Psoas muscle (tissue), 8 donors: ENCODE data around the gene TBX6. TPM values are rescaled to one million over a fixed set of nuclear protein-coding genes. Genes with fewer than 3 reads are reported as not detected.
"Not testable (repeated sequence)": the region's sequence is repeated elsewhere in the genome, so short reads cannot be mapped to it uniquely, and the experiment has no call there.

Experiments
- ATAC-seq, 4 donors: fragments of 200-7000 bp; cut with Tn5 transposase; one replicate each; pipeline ENCODE4 v1.9.1; 2020; ENCODE audit warnings: moderate library complexity in 3 of 4, mild to moderate bottlenecking in 2 of 4
- DNase-seq, 2 donors: peaks; one replicate each; pipeline ENCODE4 v3.0.0-alpha.2; 2020
- H3K27ac ChIP-seq: fragments of 200-600 bp; one replicate; pipeline ENCODE4 v1.8.0; 2022
- H3K27me3 ChIP-seq, 3 donors: fragments of 200-600 bp in 1 of 3; one replicate each; pipeline versions ENCODE4 v1.6.1 to v1.8.0; 2013 to 2022; ENCODE audit warnings: low read length in 2 of 3, mild to moderate bottlenecking in 2 of 3, moderate library complexity in 1 of 3; ENCODE audit not compliant: insufficient read depth in 3 of 3
- H3K36me3 ChIP-seq, 2 donors: fragments of 200-600 bp in 1 of 2; one replicate each; pipeline versions ENCODE4 v1.6.1 to v1.8.0; 2013 to 2022; ENCODE audit warnings: low read depth in 1 of 2, mild to moderate bottlenecking in 1 of 2, moderate library complexity in 1 of 2; ENCODE audit not compliant: insufficient read depth in 1 of 2
- H3K4me1 ChIP-seq: fragments of 200-600 bp; one replicate; pipeline ENCODE4 v1.8.0; 2022
- H3K4me3 ChIP-seq: fragments of 200-600 bp; one replicate; pipeline ENCODE4 v1.8.0; 2022; ENCODE audit warnings: mild to moderate bottlenecking
- H3K9me3 ChIP-seq: fragments of 200-600 bp; one replicate; pipeline ENCODE4 v1.8.0; 2022
- WGBS, 3 donors: extraction: QIAGEN DNeasy Blood & Tissue Kit; methylation state at CpG; one replicate each; pipeline versions ENCODE4 v1.1.6 to v1.1.7; 2013; 5-methylcytosine and 5-hydroxymethylcytosine counted together
- intact Hi-C, 2 donors: fragments of 100-400 bp; cut with DNase I; formaldehyde crosslinking; loops; one replicate each; pipeline versions ENCODE4 v1.11.0 to v1.14.2; 2022
- polyA plus RNA-seq, 3 donors: library from polyadenylated mRNA; stranded (reverse); fragments of 200-250 nt; gene quantifications; one replicate each; pipeline ENCODE4 v1.2.3, GENCODE V29; 2013
- total RNA-seq, 4 donors: library from RNA; stranded (reverse); fragmentation: NEBNext Ultra II Directional in 2 of 4; extraction: Animal tissue kit (Norgen Biotek cat#: 25700) in 2 of 4; gene quantifications; one replicate each; pipeline versions ENCODE4 v1.2.1 to v1.2.4, GENCODE V29; 2021 to 2023
- TF ChIP-seq, protein P1 (sequence below): fragments of 200-600 bp; IDR thresholded peaks from one replicate; pipeline ENCODE4 v1.8.0; 2022; ENCODE audit warnings: antibody characterized with exemption
- donor health status: healthy with polysubstance abuse.
- donor health status: DM: no; HTN: no; CAD: no; lungs with moderate emphysema.
- donor health status: Bipolar disorder and iron deficiency.
- donor health status: healthy.
- donor health status: DM: yes; HTN: yes; CAD: no.
- donor health status: DM: no; HTN: no; CAD: no.
- donor health status: DM: no; HTN: no; CAD: no.
- donor health status: DM: yes; HTN: yes; CAD: no.

TBX6 gene
- total and polyA plus RNA-seq, 7 donors = 0.32 to 1.6 (median 0.76) TPM

GRCh38 chr16:30119428-30119827 is 27.7 kb upstream of the TBX6 start:
- Histone ChIP-seq H3K4me3 (no peak overlapping the region), H3K27me3 (no peaks in the 10 kb centered on the region), H3K27ac (no peak overlapping the region), H3K4me1 (peaks cover 16% of the 10 kb centered on the region), H3K9me3 (no peaks in the 10 kb centered on the region), H3K36me3 (peaks cover 0 to 67% of the 10 kb centered on the region in 2 donors)
- ATAC-seq = no peak
- WGBS, 3 donors = 92 to 94% (median 93%) methylated on average over 2 of the region's 2 CpGs
- TF ChIP-seq, protein P1, sequence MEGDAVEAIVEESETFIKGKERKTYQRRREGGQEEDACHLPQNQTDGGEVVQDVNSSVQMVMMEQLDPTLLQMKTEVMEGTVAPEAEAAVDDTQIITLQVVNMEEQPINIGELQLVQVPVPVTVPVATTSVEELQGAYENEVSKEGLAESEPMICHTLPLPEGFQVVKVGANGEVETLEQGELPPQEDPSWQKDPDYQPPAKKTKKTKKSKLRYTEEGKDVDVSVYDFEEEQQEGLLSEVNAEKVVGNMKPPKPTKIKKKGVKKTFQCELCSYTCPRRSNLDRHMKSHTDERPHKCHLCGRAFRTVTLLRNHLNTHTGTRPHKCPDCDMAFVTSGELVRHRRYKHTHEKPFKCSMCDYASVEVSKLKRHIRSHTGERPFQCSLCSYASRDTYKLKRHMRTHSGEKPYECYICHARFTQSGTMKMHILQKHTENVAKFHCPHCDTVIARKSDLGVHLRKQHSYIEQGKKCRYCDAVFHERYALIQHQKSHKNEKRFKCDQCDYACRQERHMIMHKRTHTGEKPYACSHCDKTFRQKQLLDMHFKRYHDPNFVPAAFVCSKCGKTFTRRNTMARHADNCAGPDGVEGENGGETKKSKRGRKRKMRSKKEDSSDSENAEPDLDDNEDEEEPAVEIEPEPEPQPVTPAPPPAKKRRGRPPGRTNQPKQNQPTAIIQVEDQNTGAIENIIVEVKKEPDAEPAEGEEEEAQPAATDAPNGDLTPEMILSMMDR = no peak
- intact Hi-C loops = no loop called here
- DNase-seq = no peak

DNA sequence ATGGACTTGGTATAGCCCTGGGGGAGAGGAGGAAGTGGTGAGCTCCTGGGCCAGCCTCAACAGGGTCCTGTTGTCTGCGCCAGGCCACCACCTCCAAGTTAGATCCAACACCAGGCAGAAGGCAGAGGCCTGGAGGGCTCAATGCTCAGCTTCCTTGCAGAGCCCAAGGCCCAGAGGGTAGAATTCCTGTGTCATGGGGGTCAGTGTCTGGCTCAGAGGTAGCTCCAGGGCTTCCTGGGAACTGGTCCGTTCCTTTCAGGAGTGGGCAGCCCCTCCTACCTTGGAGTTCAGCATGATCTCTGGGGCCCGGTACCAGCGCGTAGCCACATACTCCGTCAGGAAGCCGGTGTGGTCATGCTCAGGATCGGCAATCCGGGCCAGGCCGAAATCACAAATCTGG is 26.0 kb upstream of the TBX6 start:
- Histone ChIP-seq H3K27ac (no peak overlapping the region), H3K36me3 (peaks cover 0 to 71% of the 10 kb centered on the region in 2 donors), H3K4me3 (no peak overlapping the region), H3K27me3 (no peaks in the 10 kb centered on the region), H3K9me3 (no peaks in the 10 kb centered on the region), H3K4me1 (peaks cover 10% of the 10 kb centered on the region)
- intact Hi-C loops = no loop called here
- 91 to 97% (median 96%) methylated on average over 10 of the region's 10 CpGs for WGBS, 3 donors
- ATAC-seq (no peak), DNase-seq (no peak)
- TF ChIP-seq, protein P1 = no peak

DNA sequence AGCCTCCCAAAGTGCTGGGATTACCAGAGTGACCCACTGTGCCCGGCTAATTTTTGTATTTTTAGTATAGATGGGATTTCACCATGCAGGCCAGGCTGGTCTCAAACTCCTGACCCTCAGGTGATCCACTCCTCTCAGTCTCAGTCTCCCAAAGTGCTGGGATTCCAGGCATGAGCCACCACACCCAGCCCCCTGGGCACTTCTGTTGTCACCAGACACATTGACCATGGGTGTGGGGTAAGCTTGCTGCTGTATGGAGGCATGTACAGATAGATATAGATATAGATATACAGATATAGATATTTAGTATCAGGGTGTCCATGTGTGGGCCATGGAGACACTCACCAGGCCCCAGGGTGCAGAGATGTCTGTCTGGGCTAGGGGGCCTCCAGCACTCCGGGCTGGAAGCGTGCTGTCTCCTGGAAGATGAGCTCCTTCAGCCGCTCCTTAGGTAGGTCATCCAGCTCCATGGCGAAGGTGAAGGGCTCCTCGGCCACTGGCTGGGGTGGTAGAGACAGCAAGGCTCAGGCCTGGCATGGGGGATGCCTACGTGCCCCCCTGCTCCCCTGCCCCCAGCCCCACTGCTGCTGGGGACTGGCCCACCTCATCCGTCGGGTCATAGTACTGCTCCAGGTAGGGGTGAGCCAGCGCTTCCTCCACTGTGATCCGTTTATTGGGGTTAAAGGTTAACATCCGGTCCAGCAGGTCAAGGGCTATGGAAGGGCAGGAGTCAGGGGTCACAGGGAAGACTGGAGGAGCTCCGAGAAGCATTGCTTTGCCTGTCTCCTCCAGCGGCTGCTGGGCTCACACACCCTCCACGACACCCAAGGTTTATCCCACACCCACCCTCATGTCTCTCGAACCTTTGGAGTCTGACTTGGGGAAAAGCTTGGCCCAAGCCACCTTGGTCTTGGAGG is 24.8 kb upstream of the TBX6 start:
- H3K36me3 ChIP-seq = peaks cover 0 to 75% of the 10 kb centered on the region in 2 donors
- WGBS, 3 donors = 88 to 89% (median 89%) methylated on average over 16 of the region's 16 CpGs
- H3K4me1 ChIP-seq = peaks cover 6% of the 10 kb centered on the region
- TF ChIP-seq, protein P1 = no peak
- H3K27ac ChIP-seq = no peak overlapping the region
- H3K27me3 ChIP-seq = no peaks in the 10 kb centered on the region
- intact Hi-C loops = no loop called here
- DNase-seq (no peak), ATAC-seq (no peak)
- H3K9me3 ChIP-seq = no peaks in the 10 kb centered on the region
- no peak overlapping the region for H3K4me3 ChIP-seq

- Histone ChIP-seq H3K27ac (no peak overlapping the region), H3K9me3 (no peaks in the 10 kb centered on the region), H3K36me3 (peaks cover 0 to 76% of the 10 kb centered on the region in 2 donors), H3K4me3 (no peak overlapping the region), H3K4me1 (no peaks in the 10 kb centered on the region), H3K27me3 (no peaks in the 10 kb centered on the region)
- DNase-seq = no peak
- WGBS, 3 donors = 89 to 92% (median 89%) methylated on average over 7 of the region's 7 CpGs
- TF ChIP-seq, protein P1 = no peak
- peak in 2 of 4 donors; percentile 18 to 25 for ATAC-seq
- intact Hi-C loops = no loop called here
Observed at GRCh38 chr16:30115238-30115637, 23.5 kb upstream of the TBX6 start.

DNA sequence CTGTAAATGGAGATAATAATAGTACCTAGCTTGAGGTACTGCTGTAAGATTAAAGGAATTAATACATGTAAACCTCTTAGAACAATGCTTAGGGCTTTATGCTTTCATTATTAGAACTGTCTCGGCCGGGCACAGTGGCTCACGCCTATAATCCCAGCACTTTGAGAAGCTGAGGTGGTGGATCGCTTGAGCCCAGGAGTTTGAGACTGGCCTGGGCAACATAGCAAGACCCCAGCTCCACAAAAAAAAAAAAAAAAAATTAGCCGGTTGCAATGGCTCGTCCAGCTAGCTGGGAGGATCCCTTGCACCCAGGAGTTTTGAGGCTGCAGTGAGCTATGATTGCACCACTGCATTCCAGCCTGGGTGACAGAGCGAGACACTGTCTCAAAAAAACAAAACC is 23.1 kb upstream of the TBX6 start:
- 85 to 90% (median 90%) methylated on average over 7 of the region's 7 CpGs for WGBS, 3 donors

More for the DNA sequence above, 23.1 kb upstream of the TBX6 start:
- H3K4me1 ChIP-seq, H3K27ac ChIP-seq, H3K4me3 ChIP-seq, H3K27me3 ChIP-seq, H3K9me3 ChIP-seq, ATAC-seq, intact Hi-C loops, DNase-seq: not testable (repeated sequence)
- peaks cover 0 to 76% of the 10 kb centered on the region in 2 donors for H3K36me3 ChIP-seq
